EH (cell line): ENCODE measurements around the gene S100A8.

Experiments
- DNase-seq: peaks from one replicate; pipeline ENCODE4 v3.0.0-alpha.2; 2015; ENCODE audit warnings: low read depth

The S100A8 gene

DNA sequence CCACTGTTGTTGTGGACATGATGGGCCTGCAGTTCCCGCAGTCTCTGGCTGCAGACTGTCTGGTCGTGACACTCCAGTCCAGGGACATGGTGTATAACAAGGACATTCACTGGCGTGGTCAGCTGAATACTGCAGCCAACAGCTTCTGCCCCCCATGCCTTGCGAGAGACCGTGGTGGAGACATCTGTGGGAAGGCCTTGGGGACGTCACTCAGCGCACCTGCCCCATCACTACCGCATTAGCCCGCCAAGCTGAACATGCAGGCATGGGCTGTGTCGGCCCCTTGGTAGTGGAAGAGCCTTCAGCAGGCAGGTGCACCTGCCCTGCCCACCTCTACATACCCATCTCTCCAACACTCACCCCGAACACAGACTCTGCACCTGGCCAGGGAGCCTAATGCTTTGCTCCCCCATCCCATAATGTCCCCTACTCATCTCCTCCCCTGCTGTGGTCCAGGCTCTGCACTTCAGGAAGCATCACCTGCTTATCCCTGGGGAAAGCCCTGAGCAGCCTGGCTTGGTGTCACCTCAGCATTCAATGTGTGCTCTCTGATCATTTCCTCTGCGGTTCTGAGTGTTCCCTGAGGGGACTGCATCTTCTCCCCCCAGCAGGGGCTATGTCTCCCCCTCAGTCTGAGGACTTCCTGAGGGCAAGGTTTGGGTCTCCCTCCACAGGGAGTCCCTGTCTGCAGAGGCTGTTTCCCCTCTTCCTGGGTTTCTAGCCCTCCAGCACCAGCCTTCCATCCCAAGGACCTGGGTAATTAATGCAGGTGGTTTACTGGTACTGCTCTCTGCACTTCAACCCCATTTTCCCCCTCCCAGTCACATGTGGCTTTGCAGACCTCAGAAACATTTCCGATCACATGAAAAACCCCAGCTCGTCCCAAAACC is 45.4 kb downstream of the S100A8 start:
- no peak for DNase-seq

DNA sequence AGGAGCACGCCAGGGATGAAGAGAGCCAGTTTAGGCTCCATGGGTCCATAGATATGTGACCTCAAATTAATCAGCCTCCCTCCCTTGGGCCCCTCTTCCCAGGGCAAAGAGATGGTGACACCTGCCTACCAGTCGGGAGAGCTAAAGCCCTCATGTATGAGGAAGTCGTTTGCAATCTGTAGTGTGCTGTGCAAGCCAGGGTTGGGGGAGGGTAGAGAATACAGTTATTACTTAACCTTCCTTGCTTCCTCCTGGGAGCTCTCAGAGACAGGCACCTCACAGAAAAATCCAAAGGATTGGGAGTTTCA is 46.2 kb downstream of the S100A8 start:
- no peak for DNase-seq

DNA sequence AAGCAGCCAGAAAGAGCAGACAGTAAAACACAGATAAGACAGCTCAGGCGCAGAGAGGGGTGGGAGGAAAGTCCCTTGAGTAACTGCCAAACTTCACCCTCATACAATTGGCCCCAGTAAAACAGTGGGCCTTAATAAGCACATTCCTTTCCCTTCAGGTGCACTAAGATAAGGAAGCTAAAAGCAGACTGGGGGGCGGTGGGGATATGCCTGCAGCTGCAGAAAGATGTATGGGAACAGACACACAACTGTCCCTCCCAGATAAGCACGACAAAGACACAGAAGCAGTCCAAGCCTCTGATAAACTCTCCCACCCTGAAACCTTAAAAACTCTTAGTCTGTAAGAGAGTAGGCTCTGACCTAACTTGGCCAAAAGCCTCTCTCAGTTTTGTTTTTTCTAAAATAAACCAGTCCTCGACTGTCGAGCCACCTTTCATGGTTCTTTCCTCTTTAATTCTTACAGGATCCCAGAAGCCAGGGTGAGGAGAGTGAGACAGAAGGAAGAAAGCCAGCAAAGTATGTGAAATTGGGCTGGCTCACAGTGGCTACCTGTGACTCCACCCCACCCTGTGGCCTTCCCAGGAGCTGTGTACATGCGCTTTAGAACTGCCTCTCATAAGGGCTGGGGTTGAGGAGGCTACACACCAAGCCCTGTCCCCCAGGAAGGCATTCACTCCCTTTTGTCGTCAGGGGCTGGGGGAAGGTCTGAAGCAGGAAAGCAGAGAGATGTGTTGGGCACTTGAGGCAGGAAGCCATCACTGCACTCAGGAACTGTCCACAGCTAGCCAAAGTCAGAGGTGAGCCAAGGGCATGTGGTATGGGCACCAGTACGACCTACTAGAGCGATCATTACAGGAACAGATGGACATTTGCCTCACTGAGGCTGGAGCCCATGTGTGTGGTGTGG is 46.8 kb downstream of the S100A8 start:
- no peak for DNase-seq

DNA sequence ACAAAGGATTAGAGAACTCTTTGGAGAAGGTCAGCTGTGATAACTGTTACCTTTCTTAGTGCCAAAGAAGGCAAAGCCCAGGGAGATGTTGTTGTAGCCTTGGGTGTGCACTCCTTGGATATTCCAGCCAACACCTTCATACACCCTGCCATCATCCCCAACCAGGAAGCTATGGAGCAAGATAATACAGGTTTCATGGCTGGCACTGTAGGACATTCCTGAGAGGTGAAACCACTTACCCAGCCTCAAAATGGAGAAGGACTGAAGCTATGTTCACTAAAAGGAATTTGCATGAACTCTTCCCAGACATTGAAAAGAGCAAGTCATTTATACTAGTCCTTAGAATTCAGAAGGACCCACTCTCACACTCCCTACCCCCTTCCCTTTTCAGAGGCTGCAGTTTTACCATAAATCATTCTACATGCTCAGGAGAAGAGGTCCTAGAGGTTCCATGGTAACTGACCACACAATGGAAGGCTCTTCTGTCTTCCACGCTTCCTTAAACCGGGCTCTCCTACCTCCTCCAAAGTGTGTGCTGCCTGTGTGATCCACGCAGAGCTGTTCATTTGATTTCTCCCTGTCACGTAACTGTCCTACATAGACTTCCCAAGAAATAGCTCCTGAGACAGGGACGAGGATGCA is 47.7 kb downstream of the S100A8 start:
- no peak for DNase-seq

DNA sequence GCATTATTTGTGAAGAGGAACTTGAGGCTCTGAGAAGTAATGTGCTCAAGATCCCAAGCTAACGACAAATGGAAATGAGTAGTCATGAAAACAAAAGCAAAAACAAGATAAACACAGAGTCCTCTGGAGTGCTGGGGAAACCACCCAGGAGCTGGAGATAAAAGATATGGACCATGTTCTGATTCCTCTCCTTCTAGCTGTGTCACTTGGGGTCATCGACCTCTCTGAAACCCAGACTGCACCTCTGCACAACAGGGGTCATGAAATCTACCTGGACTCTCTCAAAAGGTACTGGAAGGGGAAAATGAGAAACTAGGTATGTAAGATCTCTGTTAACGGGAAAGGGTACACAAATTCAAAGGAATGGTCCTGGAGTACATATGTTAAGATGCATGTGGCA is 48.7 kb downstream of the S100A8 start:
- no peak for DNase-seq

DNA sequence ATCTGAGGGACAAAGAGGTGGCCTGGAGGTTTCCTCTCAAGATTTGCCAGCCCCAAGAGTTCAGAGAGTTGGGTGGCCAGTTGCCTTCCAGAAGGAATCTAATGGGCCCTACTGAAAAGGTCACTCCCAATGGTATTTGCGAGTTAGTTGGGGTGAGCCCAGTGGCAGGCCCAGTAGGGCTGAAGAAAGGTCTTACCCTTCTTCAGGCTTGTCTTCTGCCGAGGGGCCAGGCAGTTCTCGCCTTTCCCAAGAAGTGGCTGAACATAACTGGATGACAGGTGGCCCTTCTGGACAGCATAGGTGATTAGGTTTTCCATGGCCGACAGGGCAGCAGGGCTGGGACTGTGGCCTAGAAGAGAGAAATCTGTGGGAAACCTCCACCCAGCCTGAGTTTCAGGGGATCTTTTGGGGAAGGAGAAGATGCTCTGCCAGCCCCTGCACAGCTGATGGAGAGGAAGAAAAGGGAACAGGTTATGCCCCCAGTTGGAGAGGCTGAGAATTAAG is 49.4 kb downstream of the S100A8 start:
- no peak for DNase-seq

DNA sequence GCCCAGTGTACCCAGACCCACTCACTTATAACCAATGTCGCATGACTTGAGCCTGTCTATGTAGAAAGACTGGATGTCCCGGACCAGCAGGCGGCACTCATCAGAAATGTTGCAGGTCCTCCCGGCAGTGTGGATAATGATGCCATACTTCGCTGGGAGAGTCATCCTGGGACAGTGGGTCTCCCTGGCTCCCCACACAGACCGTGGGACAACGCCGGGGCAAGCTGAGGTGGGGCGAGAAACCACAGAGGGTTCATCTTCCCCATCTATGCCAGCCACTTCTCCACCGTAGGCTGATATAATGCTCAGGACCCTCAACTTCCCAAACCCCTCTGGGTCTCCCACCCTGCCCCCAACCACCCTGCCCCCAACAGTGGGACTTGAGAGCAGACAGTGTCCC is 50.5 kb downstream of the S100A8 start:
- DNase-seq, result no peak
